HS-5 (cell line): ENCODE results near the gene MYH9.
"Not testable (repeated sequence)": the region's sequence is repeated elsewhere in the genome, so short reads cannot be mapped to it uniquely, and the experiment has no call there.

ENCODE experiments used
- DNase-seq: peaks from one replicate; pipeline ENCODE4 v3.0.0-alpha.2; 2012; ENCODE audit warnings: low read depth

The MYH9 gene

DNA sequence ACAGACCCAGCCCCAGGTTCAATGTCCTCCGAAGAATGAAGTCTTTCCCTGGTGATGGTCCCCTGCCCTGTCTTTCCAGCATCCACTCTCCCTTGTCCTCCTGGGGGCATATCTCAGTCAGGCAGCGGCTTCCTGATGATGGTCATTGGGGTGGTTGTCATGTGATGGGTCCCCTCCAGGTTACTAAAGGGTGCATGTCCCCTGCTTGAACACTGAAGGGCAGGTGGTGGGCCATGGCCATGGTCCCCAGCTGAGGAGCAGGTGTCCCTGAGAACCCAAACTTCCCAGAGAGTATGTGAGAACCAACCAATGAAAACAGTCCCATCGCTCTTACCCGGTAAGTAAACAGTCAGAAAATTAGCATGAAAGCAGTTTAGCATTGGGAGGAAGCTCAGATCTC lies 120.7 kb downstream of the MYH9 start:
- no peak for DNase-seq

GRCh38 chr22:36263886-36264664 lies 123.7 kb downstream of the MYH9 start:
- not testable (repeated sequence) for DNase-seq

DNA sequence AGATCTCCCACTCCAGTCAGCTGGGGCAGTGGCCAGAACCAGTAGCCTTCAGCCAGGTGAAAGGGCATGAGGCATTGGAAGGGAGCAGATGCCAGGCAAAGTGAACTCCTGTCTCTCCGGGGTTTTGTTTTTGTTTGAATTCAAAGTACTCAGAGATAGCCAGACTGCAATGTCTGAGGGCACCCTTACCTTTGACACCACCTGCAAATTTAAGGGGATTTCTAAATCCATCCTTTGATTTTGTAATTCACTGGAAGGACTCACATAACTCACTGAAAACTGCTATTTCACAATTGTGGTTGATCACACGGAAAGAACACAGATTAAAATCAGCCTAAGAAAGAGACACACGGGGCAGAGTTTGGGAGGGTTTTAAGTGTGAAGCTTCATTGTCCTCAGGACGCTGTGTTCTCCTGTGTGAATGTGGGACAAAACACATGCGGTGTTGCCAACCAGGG lies 124.5 kb downstream of the MYH9 start:
- DNase-seq: not testable (repeated sequence)

GRCh38 chr22:36262307-36262706 lies 125.5 kb downstream of the MYH9 start:
- DNase-seq: not testable (repeated sequence)

DNA sequence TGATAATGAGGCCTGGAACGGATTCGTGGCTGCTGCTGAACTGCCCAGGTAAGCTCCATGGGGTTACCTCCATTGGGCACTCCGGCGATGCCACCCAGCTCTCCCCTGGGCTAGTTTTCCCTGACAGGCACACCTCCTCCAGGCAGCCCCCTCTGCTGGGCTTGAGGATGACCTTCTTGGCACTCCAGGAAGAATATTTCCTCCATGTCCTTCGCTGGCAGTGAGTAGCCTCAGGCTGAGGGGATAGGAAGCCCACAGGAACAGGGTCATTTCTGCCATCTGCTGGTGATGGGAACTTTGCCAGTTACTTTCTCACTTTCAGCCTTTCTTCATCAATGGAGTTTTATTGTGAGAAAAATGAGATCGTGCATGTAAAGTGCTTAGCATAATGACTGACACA lies 126.1 kb downstream of the MYH9 start:
- DNase-seq: not testable (repeated sequence)

DNA sequence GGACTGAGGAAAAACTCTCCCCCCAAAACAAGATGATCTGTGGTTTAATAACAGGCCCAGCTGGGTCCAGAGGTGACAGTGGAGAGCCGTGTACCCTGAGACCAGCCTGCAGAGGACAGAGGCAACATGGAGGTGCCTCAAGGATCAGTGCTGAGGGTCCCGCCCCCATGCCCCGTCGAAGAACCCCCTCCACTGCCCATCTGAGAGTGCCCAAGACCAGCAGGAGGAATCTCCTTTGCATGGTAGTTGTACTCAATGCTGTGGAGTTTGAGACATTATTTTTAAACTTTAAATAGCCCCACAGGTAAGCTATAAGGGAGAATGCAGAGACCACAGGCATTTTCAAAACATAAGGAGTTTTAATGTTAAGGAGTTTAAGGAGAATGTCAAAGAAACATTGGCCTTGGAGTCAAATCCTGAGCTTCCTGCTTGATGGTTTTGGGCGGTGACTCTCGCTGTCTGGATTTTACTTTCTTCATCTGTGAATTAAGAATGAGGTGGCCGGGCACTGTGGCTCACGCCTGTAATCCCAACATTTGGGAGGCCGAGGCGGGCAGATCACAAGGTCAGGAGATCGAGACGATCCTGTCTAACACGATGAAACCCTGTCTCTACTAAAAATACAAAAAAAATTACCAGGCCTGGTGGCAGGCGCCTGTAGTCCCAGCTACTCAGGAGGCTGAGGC lies 128.0 kb downstream of the MYH9 start:
- no peak for DNase-seq

- no peak for DNase-seq
Observed at GRCh38 chr22:36258701-36259614, 128.8 kb downstream of the MYH9 start.

GRCh38 chr22:36257948-36258670 lies 129.7 kb downstream of the MYH9 start:
- DNase-seq: no peak

GRCh38 chr22:36257308-36257707 lies 130.5 kb downstream of the MYH9 start:
- no peak for DNase-seq

- no peak for DNase-seq
Observed at GRCh38 chr22:36256478-36256877, 131.3 kb downstream of the MYH9 start.

DNA sequence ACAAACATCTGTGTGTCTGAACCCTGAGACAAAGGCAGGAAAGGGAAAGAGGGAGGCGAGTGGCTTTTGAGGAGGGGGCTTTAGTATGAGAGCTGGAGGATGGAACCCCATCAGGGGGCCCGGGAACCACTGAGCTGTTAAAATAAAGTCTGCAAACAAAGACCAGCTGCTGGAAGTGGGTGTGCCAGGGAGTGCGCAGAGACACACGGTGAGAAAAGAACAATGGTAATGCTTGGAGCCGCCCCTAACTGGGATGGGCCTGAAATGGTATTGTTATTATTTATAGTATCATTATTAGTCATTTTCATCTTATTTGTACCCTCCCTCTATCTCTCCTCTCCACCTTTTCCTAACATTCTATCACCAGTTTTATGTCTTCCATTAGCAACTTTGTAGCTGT lies 132.2 kb downstream of the MYH9 start:
- not testable (repeated sequence) for DNase-seq

- DNase-seq: no peak
Observed at GRCh38 chr22:36253523-36254490, 134.0 kb downstream of the MYH9 start.

DNA sequence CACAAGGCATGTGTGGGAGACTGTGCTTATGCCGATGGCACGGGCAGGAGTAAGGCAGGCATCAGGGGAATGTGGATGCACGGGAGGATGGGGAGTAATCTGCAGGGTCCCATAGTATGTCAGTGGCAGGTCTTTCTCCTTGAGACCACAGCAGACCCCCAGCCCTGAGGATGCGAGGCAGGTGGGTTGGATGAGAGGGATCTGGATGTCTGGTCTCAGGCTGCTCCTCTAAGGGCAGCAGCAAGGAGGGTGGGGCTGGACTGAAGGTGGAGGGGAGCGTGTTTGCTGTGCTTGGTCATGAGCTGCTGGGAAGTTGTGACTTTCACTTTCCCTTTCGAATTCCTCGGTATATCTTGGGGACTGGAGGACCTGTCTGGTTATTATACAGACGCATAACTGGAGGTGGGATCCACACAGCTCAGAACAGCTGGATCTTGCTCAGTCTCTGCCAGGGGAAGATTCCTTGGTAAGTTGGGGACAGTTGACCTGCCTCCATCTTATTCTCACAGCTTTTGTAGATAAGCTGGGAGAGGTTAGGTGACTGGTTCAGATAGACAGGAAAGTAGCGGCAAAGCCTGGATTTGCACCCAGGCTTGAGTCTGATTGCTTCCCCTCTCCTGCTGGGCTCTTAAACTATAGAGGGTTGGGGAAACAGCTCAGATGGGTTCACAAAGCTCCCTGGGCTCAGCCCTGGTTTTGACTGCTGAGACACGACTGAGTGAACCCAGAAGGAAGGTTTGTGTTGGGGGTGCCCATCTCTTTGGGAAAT lies 134.8 kb downstream of the MYH9 start, which contains the start of gene APOL1:
TSS of gene APOL1 (plus strand) at position 380 of the 769 bp plus-strand sequence. CDS start 1,823 bp downstream, outside the sequence.
- no peak for DNase-seq

GRCh38 chr22:36251979-36252608 lies 135.7 kb downstream of the MYH9 start:
- DNase-seq: not testable (repeated sequence)

DNA sequence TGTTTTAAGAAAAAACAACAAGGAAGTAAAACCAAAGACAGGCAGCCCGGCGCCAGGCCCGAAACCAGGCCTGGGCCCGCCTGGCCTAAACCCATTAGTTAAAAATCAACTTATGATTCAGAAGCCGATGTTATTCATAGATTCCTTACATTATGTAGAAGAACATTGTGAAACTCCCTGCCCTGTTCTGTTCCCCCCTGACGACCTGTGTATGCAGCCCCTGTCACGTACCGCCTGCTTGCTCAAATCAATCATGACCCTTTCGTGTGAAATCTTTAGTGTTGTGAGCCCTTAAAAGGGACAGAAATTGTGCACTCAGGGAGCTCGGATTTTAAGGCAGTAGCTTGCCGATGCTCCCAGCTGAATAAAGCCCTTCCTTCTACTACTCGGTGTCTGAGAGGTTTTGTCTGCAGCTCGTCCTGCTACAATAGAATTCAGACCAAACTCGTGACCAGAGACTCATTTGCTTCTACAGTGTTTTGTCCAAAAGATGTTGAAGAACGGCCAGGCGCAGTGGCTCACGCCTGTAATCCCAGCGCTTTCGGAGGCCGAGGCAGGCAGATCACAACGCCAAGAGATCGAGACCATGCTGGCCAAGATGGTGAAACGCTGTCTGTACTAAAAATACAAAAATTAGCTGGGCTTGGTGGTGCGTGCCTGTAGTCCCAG lies 137.3 kb downstream of the MYH9 start:
- DNase-seq: not testable (repeated sequence)

DNA sequence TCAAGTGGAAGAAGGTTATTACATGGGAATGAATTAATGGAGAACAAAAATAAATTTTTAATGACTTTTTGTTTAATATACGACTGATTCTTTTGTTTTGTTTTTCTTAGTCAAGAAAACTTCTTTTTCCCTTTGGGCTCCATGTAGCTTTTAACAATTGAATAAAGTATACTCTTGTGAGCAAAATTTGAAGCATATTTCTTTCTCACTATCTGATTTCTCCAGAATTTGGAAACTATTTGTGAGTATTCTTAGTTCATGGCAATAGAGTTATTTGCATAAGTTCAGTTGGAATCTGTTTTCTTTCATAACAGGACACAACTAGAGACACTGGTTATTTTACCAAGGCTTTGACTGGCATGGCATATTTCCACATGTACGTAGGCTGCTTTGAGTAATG lies 138.6 kb downstream of the MYH9 start:
- DNase-seq: no peak

DNA sequence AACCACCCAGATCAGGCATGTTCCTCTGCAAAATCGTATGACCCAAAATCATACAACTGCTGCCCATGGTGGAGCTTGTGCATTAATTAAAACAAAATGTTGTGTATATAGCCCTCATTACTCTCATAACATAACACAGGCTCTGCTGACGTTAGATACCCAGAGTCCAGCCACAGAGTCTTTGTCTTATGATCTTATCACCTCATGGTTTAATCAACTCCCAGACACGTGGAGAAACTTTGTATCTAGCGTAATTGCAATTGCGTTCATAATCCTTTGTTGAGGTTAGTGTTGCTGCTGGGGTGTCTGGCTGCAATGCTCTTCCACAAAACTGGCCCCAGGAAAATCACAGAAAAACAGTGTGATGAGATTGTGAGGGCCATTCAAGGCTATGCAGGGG lies 139.8 kb downstream of the MYH9 start:
- no peak for DNase-seq

- no peak for DNase-seq
Observed at GRCh38 chr22:36246718-36247117, 141.0 kb downstream of the MYH9 start.
